K562 (cell line): ENCODE measurements around the gene DEPDC1B.
"Not testable (repeated sequence)": the region's sequence is repeated elsewhere in the genome, so short reads cannot be mapped to it uniquely, and the experiment has no call there.

Experiments used
- CTCF ChIP-seq, 3 experiments: IDR thresholded peaks in 2 of 3; conservative IDR thresholded peaks in 1 of 3; 2 replicates each; pipeline ENCODE4 v1.5.1; 2011 to 2012; ENCODE audit warnings: low read length in 3 of 3, mild to moderate bottlenecking in 3 of 3, control low read depth in 2 of 3, improper control_type of control experiment in 1 of 3, inconsistent platforms in 1 of 3, low read depth in 1 of 3, mixed read lengths in 1 of 3, moderate library complexity in 1 of 3; ENCODE audit not compliant: insufficient read depth in 2 of 3
- GATA2 ChIP-seq: sonication (generic); formaldehyde crosslinking; IDR thresholded peaks from 2 replicates; pipeline ENCODE4 v1.4.0; 2020; ENCODE audit warnings: mild to moderate bottlenecking, missing genetic modification reagents
- GATAD2A ChIP-seq: fragments of 450-650 bp; IDR thresholded peaks from 2 replicates; pipeline ENCODE4 v1.6.1; 2017
- MITF ChIP-seq: IDR thresholded peaks from 2 replicates; pipeline ENCODE4 v1.6.1; 2014; ENCODE audit warnings: antibody characterized with exemption
- POLR2A ChIP-seq: fragments of 450-650 bp; conservative IDR thresholded peaks from 2 replicates; pipeline ENCODE4 v1.6.1; 2016
- POLR3A ChIP-seq: IDR thresholded peaks from 2 replicates; pipeline ENCODE4 v1.6.1; 2011; ENCODE audit warnings: borderline replicate concordance, mild to moderate bottlenecking, moderate library complexity; ENCODE audit not compliant: insufficient read length, insufficient read depth; ENCODE audit errors: extremely low read depth
- SP1 ChIP-seq: sonication (generic); formaldehyde crosslinking; IDR thresholded peaks from 2 replicates; pipeline ENCODE4 v1.8.1; 2022; ENCODE audit warnings: mild to moderate bottlenecking, missing genetic modification reagents

GRCh38 chr5:60711892-60712291, 11.9 kb upstream of the DEPDC1B start:
- not testable (repeated sequence) for TF ChIP-seq MITF; CTCF (IDR thresholded peaks at IDR 0.05 in 2 of 3, conservative IDR thresholded peaks at IDR 0.05 in 1 of 3; ENCODE audit: insufficient read depth in 2 of 3, low read depth in 1 of 3, low read length in 3 of 3); POLR3A; GATAD2A; SP1 (CRISPR knock-in tag); POLR2A; GATA2 (CRISPR knock-in tag)
